Endothelial cell of umbilical vein (primary cell): ENCODE results near the gene RXYLT1.

ENCODE experiments used
- EZH2 ChIP-seq: IDR thresholded peaks from 2 replicates; pipeline ENCODE4 v1.6.1; 2012; ENCODE audit warnings: borderline replicate concordance, low read depth, mild to moderate bottlenecking, moderate library complexity, low read length, inconsistent platforms; ENCODE audit not compliant: severe bottlenecking
- MYC ChIP-seq: IDR thresholded peaks from one replicate; pipeline ENCODE4 v1.6.1; 2011; ENCODE audit warnings: mild to moderate bottlenecking, low read depth, low read length
- POLR2A ChIP-seq: IDR thresholded peaks from 2 replicates; pipeline ENCODE4 v1.6.1; 2012; ENCODE audit warnings: low read depth, mild to moderate bottlenecking, control low read depth, low read length
- POLR2AphosphoS5 ChIP-seq: IDR thresholded peaks from 2 replicates; pipeline ENCODE4 v1.6.1; 2012; ENCODE audit warnings: low read depth, mild to moderate bottlenecking, control low read depth, low read length, moderate library complexity; ENCODE audit not compliant: insufficient read depth
- TF ChIP-seq, protein P1 (sequence below), 2 donors: IDR thresholded peaks; 1 replicate in 1 of 2; 2 replicates in 1 of 2; pipeline ENCODE4 v1.5.1; 2011; ENCODE audit warnings: low read length in 2 of 2, mild to moderate bottlenecking in 2 of 2, moderate library complexity in 2 of 2, control low read depth in 1 of 2, inconsistent platforms in 1 of 2, low read depth in 1 of 2; ENCODE audit not compliant: insufficient read depth in 1 of 2; ENCODE audit errors: extremely low read depth in 1 of 2

DNA sequence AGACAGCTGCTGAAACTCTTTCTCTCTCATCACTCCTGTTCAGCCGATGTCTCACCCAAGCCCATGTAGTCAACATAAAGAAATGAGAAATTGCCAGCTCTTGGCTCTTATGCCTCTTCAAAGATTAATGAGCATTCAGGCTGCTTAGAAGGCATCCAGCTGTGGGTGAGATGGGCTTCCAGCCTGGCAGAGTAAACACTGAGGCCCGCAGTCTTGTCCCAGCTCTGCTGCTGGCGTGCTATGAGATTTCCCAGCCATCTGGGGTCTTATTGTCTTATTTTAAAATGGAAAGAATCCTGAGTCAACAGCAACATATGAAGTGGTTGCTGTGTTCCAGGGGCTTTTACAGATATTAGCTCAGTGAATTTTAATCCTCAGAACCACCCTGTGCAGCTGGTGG lies 12.6 kb downstream of the RXYLT1 start:
- TF ChIP-seq, protein P1, sequence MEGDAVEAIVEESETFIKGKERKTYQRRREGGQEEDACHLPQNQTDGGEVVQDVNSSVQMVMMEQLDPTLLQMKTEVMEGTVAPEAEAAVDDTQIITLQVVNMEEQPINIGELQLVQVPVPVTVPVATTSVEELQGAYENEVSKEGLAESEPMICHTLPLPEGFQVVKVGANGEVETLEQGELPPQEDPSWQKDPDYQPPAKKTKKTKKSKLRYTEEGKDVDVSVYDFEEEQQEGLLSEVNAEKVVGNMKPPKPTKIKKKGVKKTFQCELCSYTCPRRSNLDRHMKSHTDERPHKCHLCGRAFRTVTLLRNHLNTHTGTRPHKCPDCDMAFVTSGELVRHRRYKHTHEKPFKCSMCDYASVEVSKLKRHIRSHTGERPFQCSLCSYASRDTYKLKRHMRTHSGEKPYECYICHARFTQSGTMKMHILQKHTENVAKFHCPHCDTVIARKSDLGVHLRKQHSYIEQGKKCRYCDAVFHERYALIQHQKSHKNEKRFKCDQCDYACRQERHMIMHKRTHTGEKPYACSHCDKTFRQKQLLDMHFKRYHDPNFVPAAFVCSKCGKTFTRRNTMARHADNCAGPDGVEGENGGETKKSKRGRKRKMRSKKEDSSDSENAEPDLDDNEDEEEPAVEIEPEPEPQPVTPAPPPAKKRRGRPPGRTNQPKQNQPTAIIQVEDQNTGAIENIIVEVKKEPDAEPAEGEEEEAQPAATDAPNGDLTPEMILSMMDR (IDR thresholded peaks at IDR 0.05; ENCODE audit: extremely low read depth in 1 of 2, insufficient read depth in 1 of 2, low read depth in 1 of 2, low read length in 2 of 2) = no peak
- no peak for TF ChIP-seq POLR2A
- TF ChIP-seq POLR2AphosphoS5 = no peak
- TF ChIP-seq EZH2 = no peak
- no peak for TF ChIP-seq MYC
